ENCODE measurements around the gene MS4A4A. TPM values are rescaled to one million over a fixed set of nuclear protein-coding genes. Genes with fewer than 3 reads are reported as not detected.

MS4A4A gene
- total RNA-seq, 1 experiment from 2014 or later, result not detected

DNA sequence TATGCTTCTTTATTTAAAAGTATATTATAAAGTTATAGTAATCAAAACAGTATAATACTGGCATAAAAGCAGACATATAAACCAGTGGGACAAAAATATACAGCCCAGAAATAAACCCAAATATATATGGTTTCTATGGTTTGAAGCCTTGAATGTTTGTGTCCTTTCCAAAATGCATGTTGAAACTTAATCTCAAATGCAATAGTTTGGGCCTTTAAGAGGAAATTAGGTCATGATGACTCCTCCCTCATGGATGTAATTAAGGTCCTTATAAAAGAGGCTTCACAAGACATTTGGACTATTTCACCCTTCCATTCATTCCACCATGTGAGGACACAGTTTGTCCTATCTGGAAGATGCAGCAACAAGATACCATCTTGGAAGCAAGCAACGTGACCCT, 46.5 kb downstream of the MS4A4A start, which contains the start of gene MS4A6E:
Gene MS4A6E, plus strand, starts transcription at position 301 of the 400 bp plus-strand sequence. CDS start 7,641 bp downstream, outside the sequence.
- Histone ChIP-seq H3K4me3 (ENCODE audit: low read depth, low read length) (no peak within 1 kb of the TSS), H3K9me3 (peaks cover 3% of the 10 kb centered on the region; the same call in 1 of the 2 replicates), H3K27me3 (replicated peaks; ENCODE audit: control insufficient read depth, insufficient read depth, low read length) (no peaks in the 10 kb centered on the region), H3K4me1 (no peaks in the 10 kb centered on the region), H3K36me3 (ENCODE audit: control insufficient read depth, insufficient read depth, low read length) (no peaks in the 10 kb centered on the region)
- DNase-seq, result no peak
- Mint-ChIP-seq H3K27me3 (ENCODE audit: insufficient read depth, unreplicated experiment) (no peaks in the 10 kb centered on the region), H3K36me3 (ENCODE audit: insufficient read depth, unreplicated experiment) (no peaks in the 10 kb centered on the region), H3K4me3 (ENCODE audit: unreplicated experiment) (no peak within 1 kb of the TSS), H3K4me1 (ENCODE audit: low read depth, unreplicated experiment) (no peaks in the 10 kb centered on the region), H3K9me3 (ENCODE audit: unreplicated experiment) (peaks cover 30% of the 10 kb centered on the region), H3K27ac (ENCODE audit: unreplicated experiment) (no peak within 1 kb of the TSS)
- intact Hi-C loops (cut with micrococcal nuclease; ENCODE audit: unreplicated experiment), result no loop called here
- TF ChIP-seq, protein P1, sequence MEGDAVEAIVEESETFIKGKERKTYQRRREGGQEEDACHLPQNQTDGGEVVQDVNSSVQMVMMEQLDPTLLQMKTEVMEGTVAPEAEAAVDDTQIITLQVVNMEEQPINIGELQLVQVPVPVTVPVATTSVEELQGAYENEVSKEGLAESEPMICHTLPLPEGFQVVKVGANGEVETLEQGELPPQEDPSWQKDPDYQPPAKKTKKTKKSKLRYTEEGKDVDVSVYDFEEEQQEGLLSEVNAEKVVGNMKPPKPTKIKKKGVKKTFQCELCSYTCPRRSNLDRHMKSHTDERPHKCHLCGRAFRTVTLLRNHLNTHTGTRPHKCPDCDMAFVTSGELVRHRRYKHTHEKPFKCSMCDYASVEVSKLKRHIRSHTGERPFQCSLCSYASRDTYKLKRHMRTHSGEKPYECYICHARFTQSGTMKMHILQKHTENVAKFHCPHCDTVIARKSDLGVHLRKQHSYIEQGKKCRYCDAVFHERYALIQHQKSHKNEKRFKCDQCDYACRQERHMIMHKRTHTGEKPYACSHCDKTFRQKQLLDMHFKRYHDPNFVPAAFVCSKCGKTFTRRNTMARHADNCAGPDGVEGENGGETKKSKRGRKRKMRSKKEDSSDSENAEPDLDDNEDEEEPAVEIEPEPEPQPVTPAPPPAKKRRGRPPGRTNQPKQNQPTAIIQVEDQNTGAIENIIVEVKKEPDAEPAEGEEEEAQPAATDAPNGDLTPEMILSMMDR (IDR thresholded peaks at IDR 0.05; ENCODE audit: insufficient read depth in 1 of 2, low read depth in 1 of 2, low read length in 1 of 2, severe bottlenecking in 1 of 2, unreplicated experiment in 1 of 2), result no peak
- no TSS peak for BruUV-seq (replicated peaks)
- POLR2A ChIA-PET, result no interaction called here
- CTCF ChIA-PET, result no interaction called here

DNA sequence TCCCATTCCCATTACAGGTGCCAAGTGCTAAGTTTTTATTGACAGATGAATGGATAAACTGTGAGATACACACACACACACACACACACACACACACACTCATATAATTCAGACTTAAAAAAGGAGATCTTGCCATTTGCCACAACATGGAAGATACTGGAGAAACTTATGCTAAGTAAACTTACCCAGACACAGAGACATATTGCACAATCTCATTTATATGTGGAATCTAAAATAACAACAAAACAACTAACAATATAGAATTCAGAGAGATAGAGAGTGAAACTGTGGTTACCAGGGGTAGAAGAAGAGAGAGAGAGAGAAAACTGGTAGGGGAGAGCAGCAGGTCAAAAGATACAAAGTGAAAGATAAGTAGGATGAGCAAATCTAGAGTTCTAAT, 48.0 kb downstream of the MS4A4A start:
- Mint-ChIP-seq H3K4me3 (ENCODE audit: unreplicated experiment) (no peak overlapping the region), H3K4me1 (ENCODE audit: low read depth, unreplicated experiment) (no peaks in the 10 kb centered on the region)
- CTCF ChIA-PET, result no interaction called here

DNA sequence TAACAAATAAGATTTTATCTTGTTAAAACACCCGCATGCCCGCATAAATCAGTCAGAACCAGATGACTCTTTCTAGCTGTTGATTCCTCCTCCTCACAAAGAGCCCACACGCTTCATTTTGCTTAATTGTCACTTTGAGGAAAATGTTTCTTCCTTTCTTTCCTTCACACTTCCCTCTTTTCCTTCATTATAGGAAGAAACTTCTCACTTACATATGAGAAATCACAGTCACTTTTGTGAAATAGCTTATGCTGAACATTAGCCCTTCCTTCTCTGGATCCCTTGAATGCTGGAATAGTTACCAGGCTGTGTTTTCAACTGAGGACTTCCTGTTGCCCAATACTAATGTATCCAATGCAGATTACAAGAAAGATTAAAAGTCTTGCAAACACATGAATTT, 52.4 kb downstream of the MS4A4A start:
- H3K27me3 Mint-ChIP-seq (ENCODE audit: insufficient read depth, unreplicated experiment), result no peaks in the 10 kb centered on the region
- no peaks in the 10 kb centered on the region for H3K27me3 ChIP-seq (replicated peaks; ENCODE audit: control insufficient read depth, insufficient read depth, low read length)
- TF ChIP-seq, protein P1 (IDR thresholded peaks at IDR 0.05; ENCODE audit: insufficient read depth in 1 of 2, low read depth in 1 of 2, low read length in 1 of 2, severe bottlenecking in 1 of 2, unreplicated experiment in 1 of 2), result no peak
- no peak overlapping the region for H3K4me3 ChIP-seq (ENCODE audit: low read depth, low read length)
- H3K4me1 ChIP-seq, result no peaks in the 10 kb centered on the region
- POLR2A ChIA-PET, result no interaction called here
- H3K36me3 Mint-ChIP-seq (ENCODE audit: insufficient read depth, unreplicated experiment), result no peaks in the 10 kb centered on the region
- H3K4me3 Mint-ChIP-seq (ENCODE audit: unreplicated experiment), result no peak overlapping the region
- no peaks in the 10 kb centered on the region for H3K4me1 Mint-ChIP-seq (ENCODE audit: low read depth, unreplicated experiment)
- intact Hi-C loops (cut with micrococcal nuclease; ENCODE audit: unreplicated experiment), result no loop called here
- H3K9me3 ChIP-seq, result peaks cover 3% of the 10 kb centered on the region; the same call in 1 of the 2 replicates
- no peaks in the 10 kb centered on the region for H3K36me3 ChIP-seq (ENCODE audit: control insufficient read depth, insufficient read depth, low read length)
- H3K9me3 Mint-ChIP-seq (ENCODE audit: unreplicated experiment), result peaks cover 8% of the 10 kb centered on the region
- BruUV-seq (replicated peaks), result no TSS peak
- no peak overlapping the region for H3K27ac Mint-ChIP-seq (ENCODE audit: unreplicated experiment)
- DNase-seq, result no peak
- CTCF ChIA-PET, result no interaction called here

More for the DNA sequence above, 48.0 kb downstream of the MS4A4A start:
- Histone ChIP-seq H3K4me1 (no peaks in the 10 kb centered on the region), H3K36me3 (ENCODE audit: control insufficient read depth, insufficient read depth, low read length) (no peaks in the 10 kb centered on the region), H3K4me3 (ENCODE audit: low read depth, low read length) (no peak overlapping the region), H3K9me3 (peaks cover 3% of the 10 kb centered on the region; the same call in 1 of the 2 replicates), H3K27me3 (replicated peaks; ENCODE audit: control insufficient read depth, insufficient read depth, low read length) (no peaks in the 10 kb centered on the region)
- H3K27me3 Mint-ChIP-seq (ENCODE audit: insufficient read depth, unreplicated experiment), result no peaks in the 10 kb centered on the region
- H3K36me3 Mint-ChIP-seq (ENCODE audit: insufficient read depth, unreplicated experiment), result no peaks in the 10 kb centered on the region
- no peak overlapping the region for H3K27ac Mint-ChIP-seq (ENCODE audit: unreplicated experiment)
- no TSS peak for BruUV-seq (replicated peaks)
- no peak for DNase-seq
- TF ChIP-seq, protein P1 (IDR thresholded peaks at IDR 0.05; ENCODE audit: insufficient read depth in 1 of 2, low read depth in 1 of 2, low read length in 1 of 2, severe bottlenecking in 1 of 2, unreplicated experiment in 1 of 2), result no peak
- peaks cover 27% of the 10 kb centered on the region for H3K9me3 Mint-ChIP-seq (ENCODE audit: unreplicated experiment)
- POLR2A ChIA-PET, result no interaction called here
- intact Hi-C loops (cut with micrococcal nuclease; ENCODE audit: unreplicated experiment), result no loop called here

All from Caco-2 (cell line).